MCF 10A (cell line): ENCODE measurements around the gene RAPGEF6. TPM values are rescaled to one million over a fixed set of nuclear protein-coding genes. Genes with fewer than 3 reads are reported as not detected.
"Not testable (repeated sequence)": the region's sequence is repeated elsewhere in the genome, so short reads cannot be mapped to it uniquely, and the experiment has no call there.

ENCODE experiments used
- BruUV-seq: library from RNA; stranded (reverse); fragments of 400-500 nt; replicated peaks from 2 replicates; lab custom pipeline; 2021; lab: Mats Ljungman, UMichigan
- CTCF ChIA-PET: fragments of 300-600 bp; sonication (Branson Sonifier 250); formaldehyde crosslinking; extraction: SDS; loops from one replicate; lab custom pipeline; 2021; ENCODE audit warnings: antibody characterized with exemption, inconsistent platforms; lab: Yijun Ruan, JAX
- POLR2A ChIA-PET: fragments of 300-600, 350-650 bp; sonication (Branson Sonifier 250); formaldehyde crosslinking; extraction: SDS; loops from one replicate; lab custom pipeline; 2020; ENCODE audit warnings: antibody characterized with exemption, inconsistent platforms; lab: Yijun Ruan, JAX
- DNase-seq: peaks from one replicate; pipeline ENCODE4 v3.0.0-alpha.2; 2018; ENCODE audit not compliant: unreplicated experiment
- H3K27ac Mint-ChIP-seq: one replicate; pipeline ENCODE4 v1.8.0; 2022; ENCODE audit warnings: mild to moderate bottlenecking, low read depth, mixed read lengths; ENCODE audit not compliant: unreplicated experiment
- H3K27me3 Mint-ChIP-seq: one replicate; pipeline ENCODE4 v1.8.0; 2022; ENCODE audit warnings: mixed read lengths; ENCODE audit not compliant: insufficient read depth, unreplicated experiment
- H3K36me3 Mint-ChIP-seq: one replicate; pipeline ENCODE4 v1.8.0; 2022; ENCODE audit warnings: mild to moderate bottlenecking, moderate library complexity, mixed read lengths; ENCODE audit not compliant: insufficient read depth, unreplicated experiment
- H3K4me1 Mint-ChIP-seq: one replicate; pipeline ENCODE4 v1.8.0; 2022; ENCODE audit warnings: mixed read lengths; ENCODE audit not compliant: insufficient read depth, unreplicated experiment
- H3K4me3 Mint-ChIP-seq: one replicate; pipeline ENCODE4 v1.8.0; 2022; ENCODE audit warnings: mild to moderate bottlenecking, moderate library complexity, mixed read lengths; ENCODE audit not compliant: unreplicated experiment
- H3K9me3 Mint-ChIP-seq: one replicate; pipeline ENCODE4 v1.8.0; 2022; ENCODE audit warnings: mixed read lengths; ENCODE audit not compliant: unreplicated experiment
- intact Hi-C: fragments of 100-400 bp; cut with micrococcal nuclease; formaldehyde crosslinking; loops from 2 replicates; pipeline ENCODE4 v1.14.1; 2022
- total RNA-seq: library from RNA; stranded (reverse); gene quantifications from 2 replicates; pipeline ENCODE4 v1.2.3, GENCODE V29; 2022
- TF ChIP-seq, protein P1 (sequence below): fragments of 200-600 bp; IDR thresholded peaks from one replicate; pipeline ENCODE4 v1.8.0; 2022; ENCODE audit warnings: antibody characterized with exemption, mild to moderate bottlenecking; ENCODE audit not compliant: unreplicated experiment

Gene RAPGEF6
- total RNA-seq, 1 experiment from 2014 or later, result 20.5 TPM

DNA sequence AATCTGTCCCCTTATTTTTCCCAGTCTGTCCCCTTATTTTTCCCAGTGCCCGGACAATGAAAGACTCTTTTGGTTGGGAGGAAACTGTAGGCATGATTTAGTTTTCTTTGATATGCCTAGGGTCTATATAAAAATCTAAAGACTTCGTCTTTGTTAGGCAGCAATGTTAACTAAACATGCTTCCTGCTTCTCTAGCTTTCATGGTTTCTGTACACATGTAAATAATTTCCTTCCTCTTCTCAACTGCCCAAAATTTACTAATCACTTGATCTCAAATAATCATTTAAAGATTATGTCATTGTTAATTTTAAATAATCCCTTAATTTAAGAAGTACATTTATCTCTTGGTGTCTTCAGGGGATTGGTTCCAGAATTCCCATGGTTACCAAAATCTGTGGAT is 47.8 kb upstream of the RAPGEF6 start:
- ChIA-PET POLR2A (interaction anchor here (0.8 kb wide), 1 partner anchor 31 kb away, joined by 4 read pairs; no protein-coding TSS in a partner anchor), CTCF (no interaction called here)
- DNase-seq, result no peak
- H3K4me1 Mint-ChIP-seq, result peaks cover 15% of the 10 kb centered on the region
- H3K4me3 Mint-ChIP-seq, result no peak overlapping the region
- peaks cover 67% of the 10 kb centered on the region for H3K36me3 Mint-ChIP-seq
- no peaks in the 10 kb centered on the region for H3K9me3 Mint-ChIP-seq
- BruUV-seq, result no TSS peak
- TF ChIP-seq, protein P1, sequence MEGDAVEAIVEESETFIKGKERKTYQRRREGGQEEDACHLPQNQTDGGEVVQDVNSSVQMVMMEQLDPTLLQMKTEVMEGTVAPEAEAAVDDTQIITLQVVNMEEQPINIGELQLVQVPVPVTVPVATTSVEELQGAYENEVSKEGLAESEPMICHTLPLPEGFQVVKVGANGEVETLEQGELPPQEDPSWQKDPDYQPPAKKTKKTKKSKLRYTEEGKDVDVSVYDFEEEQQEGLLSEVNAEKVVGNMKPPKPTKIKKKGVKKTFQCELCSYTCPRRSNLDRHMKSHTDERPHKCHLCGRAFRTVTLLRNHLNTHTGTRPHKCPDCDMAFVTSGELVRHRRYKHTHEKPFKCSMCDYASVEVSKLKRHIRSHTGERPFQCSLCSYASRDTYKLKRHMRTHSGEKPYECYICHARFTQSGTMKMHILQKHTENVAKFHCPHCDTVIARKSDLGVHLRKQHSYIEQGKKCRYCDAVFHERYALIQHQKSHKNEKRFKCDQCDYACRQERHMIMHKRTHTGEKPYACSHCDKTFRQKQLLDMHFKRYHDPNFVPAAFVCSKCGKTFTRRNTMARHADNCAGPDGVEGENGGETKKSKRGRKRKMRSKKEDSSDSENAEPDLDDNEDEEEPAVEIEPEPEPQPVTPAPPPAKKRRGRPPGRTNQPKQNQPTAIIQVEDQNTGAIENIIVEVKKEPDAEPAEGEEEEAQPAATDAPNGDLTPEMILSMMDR, result no peak
- H3K27me3 Mint-ChIP-seq, result no peaks in the 10 kb centered on the region
- intact Hi-C loops, result no loop called here
- H3K27ac Mint-ChIP-seq, result no peak overlapping the region

DNA sequence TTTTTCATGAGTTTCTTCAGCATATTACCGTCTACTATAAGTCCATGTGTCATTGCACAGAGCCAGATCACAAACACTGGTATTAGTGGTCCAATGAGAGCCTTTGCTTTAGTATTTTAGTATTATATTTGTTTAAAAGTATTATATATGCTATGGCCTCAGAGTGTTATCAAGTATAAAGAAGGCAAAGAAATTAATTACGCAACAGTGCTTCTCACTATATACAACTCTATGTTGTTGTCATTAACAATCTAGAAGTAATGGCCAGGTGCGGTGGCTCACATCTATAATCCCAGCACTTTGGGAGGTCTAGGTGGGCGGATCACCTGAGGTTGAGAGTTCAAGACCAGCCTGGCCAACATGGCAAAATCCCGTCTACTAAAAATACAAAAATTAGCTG is 47.1 kb upstream of the RAPGEF6 start:
- ChIA-PET POLR2A (no interaction called here), CTCF (interaction anchor here (0.6 kb wide), 1 partner anchor 758 kb away, joined by 3 read pairs; no protein-coding TSS in a partner anchor)
- intact Hi-C loops, result no loop called here
- BruUV-seq, result no TSS peak
- H3K4me1 Mint-ChIP-seq, result peaks cover 19% of the 10 kb centered on the region
- no peak overlapping the region for H3K27ac Mint-ChIP-seq
- TF ChIP-seq, protein P1, result no peak
- H3K9me3 Mint-ChIP-seq, result no peaks in the 10 kb centered on the region
- no peaks in the 10 kb centered on the region for H3K27me3 Mint-ChIP-seq
- DNase-seq, result no peak
- H3K36me3 Mint-ChIP-seq, result peaks cover 68% of the 10 kb centered on the region
- no peak overlapping the region for H3K4me3 Mint-ChIP-seq

GRCh38 chr5:131679911-131680310 is 44.9 kb upstream of the RAPGEF6 start:
- intact Hi-C loops, result no loop called here
- peaks cover 19% of the 10 kb centered on the region for H3K4me1 Mint-ChIP-seq
- DNase-seq, result peak; percentile 48
- no TSS peak for BruUV-seq
- H3K9me3 Mint-ChIP-seq, result no peaks in the 10 kb centered on the region
- no peak overlapping the region for H3K4me3 Mint-ChIP-seq
- ChIA-PET POLR2A (interaction anchor here (0.6 to 1.5 kb wide), 8 partner anchors 8 to 119 kb away, joined by 3 to 9 read pairs (median 3); no protein-coding TSS in a partner anchor), CTCF (interaction anchor here (0.7 to 1.3 kb wide), 3 partner anchors 14 to 90 kb away, joined by 3 to 10 read pairs (median 3); no protein-coding TSS in a partner anchor)
- TF ChIP-seq, protein P1, result no peak
- H3K36me3 Mint-ChIP-seq, result peaks cover 74% of the 10 kb centered on the region
- peak overlapping the region; percentile 20 for H3K27ac Mint-ChIP-seq
- H3K27me3 Mint-ChIP-seq, result no peaks in the 10 kb centered on the region

- ChIA-PET POLR2A (interaction anchor here (2.0 kb wide), 1 partner anchor 10 kb away, joined by 4 read pairs; no protein-coding TSS in a partner anchor), CTCF (interaction anchor here (1.6 kb wide), 1 partner anchor 89 kb away, joined by 8 read pairs; no protein-coding TSS in a partner anchor)
- BruUV-seq, H3K27ac Mint-ChIP-seq, intact Hi-C loops, H3K27me3 Mint-ChIP-seq, H3K4me3 Mint-ChIP-seq, H3K9me3 Mint-ChIP-seq, DNase-seq: not testable (repeated sequence)
- peaks cover 19% of the 10 kb centered on the region for H3K4me1 Mint-ChIP-seq
- H3K36me3 Mint-ChIP-seq, result peaks cover 81% of the 10 kb centered on the region
These were observed 43.2 kb upstream of the RAPGEF6 start for GRCh38 chr5:131678273-131678672.
